Frontal cortex (tissue), 4 donors: ENCODE results near the gene VWA2. TPM values are rescaled to one million over a fixed set of nuclear protein-coding genes. Genes with fewer than 3 reads are reported as not detected.

Experiments
- DNase-seq, 2 donors: peaks; one replicate each; pipeline ENCODE4 v3.0.0; 2012; ENCODE audit warnings: low spot score in 2 of 2
- FAIRE-seq: peaks from 2 replicates; lab custom pipeline; 2012; peaks lifted over from hg19 to GRCh38; lab: Jason Lieb, UNC
- total RNA-seq: library from RNA; depleted of rRNA; stranded (reverse); fragments of >200 nt; gene quantifications from one replicate; pipeline ENCODE4 v1.2.3, GENCODE V29; 2014
- donor health status: control.
- donor health status: control.
- donor health status: control.

The VWA2 gene, protein sequence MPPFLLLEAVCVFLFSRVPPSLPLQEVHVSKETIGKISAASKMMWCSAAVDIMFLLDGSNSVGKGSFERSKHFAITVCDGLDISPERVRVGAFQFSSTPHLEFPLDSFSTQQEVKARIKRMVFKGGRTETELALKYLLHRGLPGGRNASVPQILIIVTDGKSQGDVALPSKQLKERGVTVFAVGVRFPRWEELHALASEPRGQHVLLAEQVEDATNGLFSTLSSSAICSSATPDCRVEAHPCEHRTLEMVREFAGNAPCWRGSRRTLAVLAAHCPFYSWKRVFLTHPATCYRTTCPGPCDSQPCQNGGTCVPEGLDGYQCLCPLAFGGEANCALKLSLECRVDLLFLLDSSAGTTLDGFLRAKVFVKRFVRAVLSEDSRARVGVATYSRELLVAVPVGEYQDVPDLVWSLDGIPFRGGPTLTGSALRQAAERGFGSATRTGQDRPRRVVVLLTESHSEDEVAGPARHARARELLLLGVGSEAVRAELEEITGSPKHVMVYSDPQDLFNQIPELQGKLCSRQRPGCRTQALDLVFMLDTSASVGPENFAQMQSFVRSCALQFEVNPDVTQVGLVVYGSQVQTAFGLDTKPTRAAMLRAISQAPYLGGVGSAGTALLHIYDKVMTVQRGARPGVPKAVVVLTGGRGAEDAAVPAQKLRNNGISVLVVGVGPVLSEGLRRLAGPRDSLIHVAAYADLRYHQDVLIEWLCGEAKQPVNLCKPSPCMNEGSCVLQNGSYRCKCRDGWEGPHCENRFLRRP
- 2.9 TPM for total RNA-seq

- no peak for DNase-seq
- no peak for FAIRE-seq
Measured at GRCh38 chr10:114239117-114239993, at the start of gene VWA2. TSS of gene VWA2 (plus strand) at chr10:114239254. CDS start at chr10:114248714, 9,460 bp downstream.

- no peak for DNase-seq
- no peak for FAIRE-seq
Measured at GRCh38 chr10:114189700-114190099, 49.4 kb upstream of the VWA2 start.

DNA sequence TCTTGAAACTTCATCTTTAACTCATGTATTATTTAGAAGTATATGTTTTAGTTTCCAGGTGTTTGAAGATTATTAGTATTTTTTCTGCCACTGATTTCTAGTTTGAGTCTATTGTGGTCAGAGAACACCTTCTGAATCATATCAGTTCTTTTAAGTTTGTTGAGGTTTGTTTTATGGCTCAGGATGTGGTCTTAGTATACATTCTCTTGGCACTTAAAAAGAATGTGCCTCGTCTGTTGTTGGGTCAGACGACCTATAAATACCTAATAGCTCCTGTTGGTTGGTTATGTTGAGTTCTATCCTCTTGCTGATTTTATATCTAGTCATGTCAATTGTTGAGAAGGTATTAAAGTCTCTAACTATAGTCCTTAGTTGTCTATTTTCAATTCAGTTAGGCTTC lies 44.0 kb upstream of the VWA2 start:
- no peak for FAIRE-seq
- DNase-seq: no peak

DNA sequence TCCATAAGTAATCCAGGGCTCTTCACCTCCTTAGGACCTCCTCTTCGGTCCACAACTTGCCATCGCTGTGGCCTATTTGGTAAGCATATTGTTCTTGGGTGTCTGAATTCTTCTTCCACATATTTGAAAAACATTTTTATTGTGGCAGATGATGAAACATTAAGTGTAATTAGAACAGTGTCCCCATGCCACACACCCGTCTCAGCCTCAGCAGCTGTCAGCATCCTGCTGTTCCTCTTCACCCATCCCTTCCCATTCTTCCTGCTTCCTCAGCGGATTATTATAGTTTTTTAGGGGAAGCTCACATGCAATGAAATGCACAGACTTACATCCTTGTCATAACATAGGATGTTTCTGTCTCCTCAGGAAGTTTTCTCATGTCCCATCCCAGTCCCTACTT lies 39.8 kb upstream of the VWA2 start:
- no peak for DNase-seq
- FAIRE-seq: no peak

DNA sequence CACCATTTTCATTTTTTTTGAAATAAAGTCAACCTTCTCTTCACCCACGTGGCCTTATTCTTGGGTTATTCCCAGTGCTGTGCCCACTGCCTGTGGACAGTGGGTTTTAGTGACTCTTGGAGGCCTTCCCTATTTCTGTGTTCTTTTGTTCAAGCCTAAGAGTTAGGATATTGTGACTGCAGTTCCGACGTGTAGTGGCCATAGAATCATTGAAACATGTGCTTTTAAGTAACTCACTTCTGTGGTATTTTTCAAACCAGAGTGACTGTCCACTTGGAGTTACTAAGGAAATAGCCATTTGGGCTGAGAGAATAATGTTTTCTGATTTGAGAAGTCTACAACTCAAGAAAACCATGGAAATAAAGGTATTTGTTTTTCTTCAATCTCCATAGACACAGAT lies 36.2 kb upstream of the VWA2 start:
- no peak for DNase-seq

GRCh38 chr10:114206902-114207301 lies 32.2 kb upstream of the VWA2 start:
- FAIRE-seq: no peak
- no peak for DNase-seq

More for the DNA sequence above, 36.2 kb upstream of the VWA2 start:
- FAIRE-seq: no peak

- DNase-seq: no peak
- no peak for FAIRE-seq
Measured at GRCh38 chr10:114207349-114207748, 31.7 kb upstream of the VWA2 start.

DNA sequence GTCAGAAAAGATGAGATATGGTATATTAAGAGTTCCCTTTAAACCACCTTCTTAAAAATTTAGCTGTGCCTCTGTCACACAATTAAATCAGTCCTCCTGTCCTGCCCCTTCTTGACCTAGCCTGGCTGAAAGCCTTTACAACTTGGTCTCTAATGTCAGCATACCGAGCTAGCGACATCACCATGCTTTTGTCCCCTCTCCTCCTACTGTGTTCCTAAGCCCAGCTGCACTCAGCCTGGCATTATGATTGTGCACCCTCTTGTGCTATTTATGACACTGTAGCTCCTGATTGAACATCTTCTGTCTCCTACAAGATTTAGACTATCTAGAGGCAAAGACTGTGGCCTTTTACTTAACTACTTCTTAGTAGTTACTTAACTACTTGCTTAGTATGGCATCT lies 30.7 kb upstream of the VWA2 start:
- FAIRE-seq: no peak

GRCh38 chr10:114212153-114212552 lies 26.9 kb upstream of the VWA2 start:
- FAIRE-seq (no peak), DNase-seq (no peak)

More for the DNA sequence above, 30.7 kb upstream of the VWA2 start:
- DNase-seq: no peak

- FAIRE-seq (no peak), DNase-seq (no peak)
Measured at GRCh38 chr10:114215033-114215432, 24.0 kb upstream of the VWA2 start.

DNA sequence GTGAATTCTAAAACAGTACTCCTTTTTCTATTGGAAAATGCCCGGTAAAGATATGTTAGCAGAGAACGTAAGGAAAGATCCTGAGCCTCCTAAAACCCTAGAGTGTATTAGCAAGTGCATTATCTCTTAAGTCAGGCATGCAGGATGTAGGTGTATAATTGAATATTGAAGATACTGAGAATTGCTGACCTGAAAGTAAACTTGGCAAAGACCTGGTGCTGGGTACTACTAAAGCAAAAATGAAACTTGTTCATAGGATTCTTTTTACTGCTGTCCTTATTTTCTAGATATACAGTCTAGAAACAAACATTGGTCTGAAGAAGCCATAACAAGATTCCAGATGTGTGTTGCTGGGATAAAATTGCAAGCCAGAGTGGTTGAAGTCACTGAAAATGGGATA lies 18.8 kb upstream of the VWA2 start:
- FAIRE-seq: no peak
- DNase-seq: no peak

DNA sequence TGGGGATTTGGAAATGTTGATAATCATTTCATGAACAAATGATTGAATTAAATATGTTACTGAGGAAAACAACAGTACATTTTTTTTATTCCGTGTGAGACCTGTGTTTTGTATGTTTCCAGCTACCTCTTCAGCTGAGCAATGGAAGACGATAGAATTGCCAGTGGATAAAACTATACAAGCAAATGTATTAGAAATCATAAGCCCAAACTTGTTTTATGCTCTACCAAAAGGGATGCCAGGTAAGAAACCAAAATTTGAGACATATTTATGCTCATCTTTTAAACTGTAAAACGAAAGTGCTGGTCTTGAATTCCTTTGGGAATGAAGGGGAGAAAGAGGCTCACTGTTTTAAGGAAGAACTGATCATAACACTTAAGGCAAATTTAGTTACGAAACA lies 17.8 kb upstream of the VWA2 start:
- FAIRE-seq: no peak
- DNase-seq: no peak

GRCh38 chr10:114223066-114223465 lies 16.0 kb upstream of the VWA2 start:
- FAIRE-seq: no peak
- DNase-seq: no peak

GRCh38 chr10:114228156-114228555 lies 10.9 kb upstream of the VWA2 start:
- FAIRE-seq (no peak), DNase-seq (no peak)

DNA sequence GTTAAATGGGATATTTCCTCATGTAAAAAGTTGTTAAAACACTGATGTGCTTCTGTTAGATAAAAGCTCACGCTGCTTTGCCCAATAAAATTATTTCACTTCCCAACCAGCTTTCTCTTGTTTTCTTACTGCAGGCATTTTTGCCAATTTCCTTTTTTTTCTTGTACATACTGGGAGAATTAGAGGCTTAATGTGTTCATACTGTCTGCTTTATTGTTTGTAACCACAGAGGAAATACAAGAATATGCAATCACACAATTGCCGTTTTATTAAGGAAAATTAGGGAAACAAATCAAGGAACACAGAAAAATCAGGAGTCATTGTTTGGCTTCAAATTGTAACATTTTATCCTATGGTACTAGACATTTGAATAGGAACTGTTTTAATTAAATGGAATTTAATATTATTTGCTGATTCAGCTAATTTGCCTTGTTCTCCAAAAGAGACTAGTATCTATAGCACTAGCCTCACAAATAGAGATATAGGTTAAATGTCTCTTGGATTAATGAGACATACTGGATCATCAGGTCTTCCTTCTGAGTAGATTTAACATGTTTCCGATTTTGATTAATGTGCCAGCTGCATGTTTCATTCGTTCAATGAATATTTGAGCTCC lies 6.4 kb upstream of the VWA2 start:
- no peak for FAIRE-seq

DNA sequence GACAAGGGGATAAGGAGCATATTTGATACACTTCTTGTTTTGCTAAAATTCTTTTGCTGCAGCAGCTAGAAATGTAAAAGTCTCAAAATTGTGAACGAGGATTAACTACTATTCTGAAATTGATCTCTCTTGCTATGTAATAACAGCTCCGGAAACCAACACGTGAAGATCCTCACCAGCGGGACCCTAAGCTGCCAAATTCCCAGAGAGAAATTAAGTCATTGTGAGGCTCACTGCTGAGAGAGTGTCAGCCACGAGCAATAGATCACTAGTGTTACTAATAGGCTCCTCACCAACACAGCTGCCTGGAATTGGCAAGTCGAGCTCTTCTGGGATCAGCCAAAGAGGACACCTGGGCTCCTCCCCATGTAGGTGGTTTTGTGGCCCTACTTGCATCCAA lies 5.6 kb upstream of the VWA2 start:
- DNase-seq: no peak
- no peak for FAIRE-seq

More for the DNA sequence above, 6.4 kb upstream of the VWA2 start:
- DNase-seq: no peak

- DNase-seq (no peak), FAIRE-seq (no peak)
Measured at GRCh38 chr10:114234132-114234531, 4.9 kb upstream of the VWA2 start.

DNA sequence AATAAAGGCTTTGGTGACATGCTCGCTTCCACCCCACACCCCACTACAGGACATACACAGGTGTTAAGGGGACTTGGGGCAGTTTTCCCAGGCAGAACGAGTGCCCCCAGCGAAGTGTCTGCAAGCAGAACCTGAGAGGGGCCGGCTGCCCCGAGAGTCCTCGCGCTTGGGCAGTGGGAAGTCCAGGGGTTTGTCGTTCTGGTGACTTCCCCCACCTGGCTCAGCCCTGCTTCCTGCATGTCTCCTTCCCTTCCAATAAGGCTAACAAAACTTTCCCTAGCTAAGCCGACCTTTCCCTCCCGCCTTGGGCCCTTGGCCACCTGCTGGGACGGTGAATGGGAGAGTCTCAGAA lies 916 bp downstream of the VWA2 start:
- FAIRE-seq (no peak), DNase-seq (no peak)

- FAIRE-seq (no peak), DNase-seq (no peak)
Measured at GRCh38 chr10:114242235-114242634, 3.2 kb downstream of the VWA2 start.

- no peak for FAIRE-seq
- DNase-seq: no peak
Measured at GRCh38 chr10:114243661-114244060, 4.6 kb downstream of the VWA2 start.
